ENCODE data around the gene CLIP3.

The CLIP3 gene

DNA sequence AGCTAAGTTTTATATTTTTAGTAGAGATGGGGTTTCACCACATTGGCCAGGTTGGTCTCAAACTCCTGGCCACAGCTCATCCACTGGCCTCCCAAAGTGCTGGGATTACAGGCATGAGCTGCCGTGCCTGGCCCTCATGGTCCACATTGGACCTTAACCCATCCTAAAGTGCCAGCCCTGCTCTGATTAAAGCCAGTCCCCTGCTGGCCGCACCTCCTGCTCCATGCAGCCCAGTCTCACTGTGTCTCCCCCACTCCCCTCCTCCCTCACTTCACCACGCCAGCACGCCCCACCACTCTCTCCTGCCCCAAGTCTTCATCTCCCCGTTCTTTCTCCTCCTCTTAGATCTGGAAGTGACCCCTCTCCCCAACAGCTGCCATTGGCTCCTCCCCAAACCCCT, 54.4 kb downstream of the CLIP3 start:
- no peak for DNase-seq (ENCODE audit: low read depth, low spot score)

DNA sequence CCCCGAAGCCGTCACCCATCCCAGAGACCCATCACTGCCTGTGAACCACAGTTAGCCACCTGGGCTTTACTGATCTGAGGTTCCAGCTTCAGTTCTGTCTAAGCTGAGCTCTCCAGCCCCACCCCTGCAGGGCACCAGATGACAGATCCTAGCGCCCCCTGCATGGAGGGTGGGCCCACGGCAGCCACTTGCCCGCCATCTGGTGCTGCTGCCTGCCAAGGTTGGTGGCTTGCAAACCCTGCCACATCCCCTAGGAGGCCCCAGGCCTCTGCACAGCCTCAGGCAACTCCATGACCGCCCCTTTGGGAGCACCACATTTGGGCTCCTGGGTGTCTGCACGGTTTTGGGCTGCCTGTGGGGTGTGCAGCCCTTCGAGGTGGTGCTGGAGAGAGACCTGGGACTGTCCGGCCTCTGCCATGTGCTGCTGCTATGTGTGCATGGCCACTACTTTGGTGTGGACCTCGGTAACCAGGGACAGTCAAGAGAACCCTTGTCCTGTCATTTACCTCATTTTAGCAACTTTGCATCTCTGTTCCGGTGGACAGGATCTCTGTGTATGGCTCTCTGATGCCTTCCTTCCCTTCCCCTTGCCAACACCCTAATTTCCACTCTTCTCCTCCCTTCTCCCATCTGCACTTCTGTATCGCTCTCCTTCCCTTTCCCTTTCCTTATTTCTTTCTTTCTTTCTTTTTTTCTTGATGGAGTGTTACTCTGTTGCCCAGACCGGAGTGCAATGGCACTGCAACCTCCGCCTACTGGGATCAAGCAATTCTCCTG, 55.0 kb downstream of the CLIP3 start:
- DNase-seq (ENCODE audit: low read depth, low spot score) = no peak

DNA sequence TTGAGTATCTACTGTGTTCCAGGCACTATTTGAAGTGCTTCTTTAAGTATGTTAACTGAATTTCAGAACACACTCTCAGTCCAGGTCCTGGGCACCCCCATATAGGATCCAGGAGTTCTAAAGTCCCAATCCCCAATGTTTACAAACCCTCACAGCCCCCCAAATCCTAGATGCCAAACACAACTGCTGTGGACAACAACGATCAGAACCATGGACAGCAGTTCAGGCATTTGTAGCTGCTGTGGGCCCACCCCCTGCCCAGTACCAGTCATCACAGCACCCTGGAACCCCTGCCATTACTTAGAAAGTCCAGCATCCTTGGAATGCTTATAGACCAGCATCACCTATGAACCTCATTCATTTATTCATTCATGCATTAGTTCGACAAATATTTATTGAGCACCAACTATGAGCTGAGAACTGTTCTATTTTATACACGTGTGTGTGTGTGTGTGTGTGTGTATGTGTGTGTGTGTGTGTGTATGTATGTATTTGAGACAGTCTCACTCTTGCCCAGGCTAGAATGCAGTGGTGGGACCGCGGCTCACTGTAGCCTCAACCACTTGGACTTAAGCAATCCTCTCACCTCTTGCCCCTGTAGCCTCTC, 57.0 kb downstream of the CLIP3 start:
- DNase-seq (ENCODE audit: low read depth, low spot score) = no peak

DNA sequence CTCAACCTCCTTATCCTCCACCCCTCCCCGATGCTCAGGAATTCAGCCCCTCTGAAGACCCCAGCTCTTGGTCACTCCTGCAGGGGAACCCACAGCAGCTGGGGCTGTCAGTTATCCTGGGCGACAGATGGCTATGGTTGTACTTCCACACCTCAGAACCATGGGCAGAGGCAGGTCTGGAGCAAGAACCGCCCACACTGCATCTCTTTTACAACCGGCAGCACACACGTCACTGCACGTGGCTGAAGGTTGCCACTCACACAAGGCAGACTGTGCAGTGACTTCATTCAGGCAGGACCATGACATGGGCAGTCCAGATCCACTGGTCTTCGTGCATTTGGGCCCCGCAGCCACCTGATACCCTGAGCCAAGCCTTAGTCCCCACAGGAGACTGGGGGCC, 59.2 kb downstream of the CLIP3 start:
- DNase-seq (ENCODE audit: low read depth, low spot score) = no peak

DNA sequence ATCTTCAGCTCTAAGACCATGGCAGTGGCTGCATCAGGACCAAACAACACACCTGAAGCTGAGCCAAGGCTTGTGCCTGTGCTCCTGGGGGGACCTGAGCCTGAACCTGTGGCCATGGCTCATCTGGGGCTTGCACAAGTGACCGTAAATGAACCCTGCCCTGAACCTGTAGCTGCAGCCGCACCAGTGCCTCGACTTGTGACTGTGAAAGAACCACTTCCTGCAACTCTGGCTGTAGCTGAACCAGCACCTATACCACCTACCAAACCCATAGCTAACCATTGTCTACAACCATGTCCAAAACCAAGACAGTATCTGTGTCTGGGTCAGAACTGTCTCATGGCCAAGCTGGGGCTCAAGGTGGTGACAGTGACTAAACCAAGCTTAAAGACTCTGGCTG, 65.9 kb downstream of the CLIP3 start:
- no peak for DNase-seq (ENCODE audit: low read depth, low spot score)
